ENCODE data around the gene MGAT5.

Gene MGAT5

DNA sequence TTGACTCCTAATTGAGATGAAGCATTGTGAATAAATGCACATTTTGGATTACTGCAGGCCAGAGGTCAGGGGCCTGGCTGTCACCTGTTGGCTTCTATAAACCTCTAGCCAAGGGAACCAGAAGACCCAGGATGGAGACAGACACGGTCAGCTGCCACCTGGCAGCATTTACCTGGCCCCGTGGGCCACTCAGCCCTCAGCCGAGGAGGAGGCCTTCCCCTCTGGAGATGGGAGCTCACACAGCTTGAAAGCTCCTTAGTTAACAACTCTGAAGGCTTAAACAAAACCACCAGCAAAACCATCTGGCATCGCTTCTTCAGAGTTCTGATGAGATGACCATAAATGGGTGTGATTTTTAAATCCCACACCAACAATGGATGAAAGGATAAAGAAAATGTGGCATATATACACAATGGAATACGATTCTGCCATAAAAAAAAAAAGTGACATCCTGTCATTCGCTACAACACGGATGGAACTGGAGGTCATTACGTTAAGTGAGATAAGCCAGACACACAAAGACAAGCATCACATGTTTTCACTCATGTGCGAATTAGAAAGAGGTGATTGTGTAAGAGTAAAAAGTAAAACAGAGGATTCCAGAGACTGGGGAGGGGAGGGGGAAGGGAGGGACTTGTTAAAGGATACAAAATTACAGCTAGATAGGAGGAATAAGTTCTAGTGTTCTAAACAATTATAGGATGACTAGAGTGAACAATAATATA is 246.5 kb downstream of the MGAT5 start:
- no peak for TF ChIP-seq TAF1 (IDR thresholded peaks at IDR 0.05; ENCODE audit: low read depth)
- no peak for TF ChIP-seq TEAD4 (IDR thresholded peaks at IDR 0.05)
- TF ChIP-seq YY1 (IDR thresholded peaks at IDR 0.05; ENCODE audit: low read depth) = no peak
- no peak for TF ChIP-seq MAX (IDR thresholded peaks at IDR 0.05)
- TF ChIP-seq FOXM1 (IDR thresholded peaks at IDR 0.05; ENCODE audit: borderline replicate concordance, low read depth) = no peak
- TF ChIP-seq USF1 (IDR thresholded peaks at IDR 0.05) = no peak

DNA sequence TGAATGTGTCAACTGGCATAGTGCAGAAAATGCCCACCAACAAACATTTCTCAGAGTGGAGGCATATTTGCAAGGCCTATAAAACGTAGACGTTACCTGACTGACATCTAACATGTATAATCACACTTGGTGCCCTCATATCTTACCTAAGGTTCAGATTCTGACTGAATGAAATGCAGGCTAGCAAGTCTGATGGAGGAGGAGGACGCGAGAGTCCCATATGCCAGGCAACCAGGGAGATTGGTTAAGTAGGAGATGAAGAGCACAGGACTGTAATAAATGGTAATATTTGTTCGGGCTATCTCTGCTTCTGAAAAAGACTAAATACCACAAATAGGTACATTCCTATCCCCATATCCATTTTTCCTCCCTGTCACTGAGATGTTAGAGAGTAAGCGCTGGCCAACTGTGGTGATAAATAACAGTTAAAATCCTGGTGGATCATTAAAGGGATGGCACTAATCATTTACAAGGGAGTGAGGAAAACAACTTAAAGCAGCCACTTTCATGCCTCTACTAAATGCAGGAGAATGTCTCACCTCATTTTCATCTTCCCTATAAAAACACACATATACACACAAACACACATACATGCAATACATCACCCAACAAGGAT is 247.7 kb downstream of the MGAT5 start:
- TF ChIP-seq YY1 (IDR thresholded peaks at IDR 0.05; ENCODE audit: low read depth) = no peak
- no peak for TF ChIP-seq CEBPB (IDR thresholded peaks at IDR 0.05)
- TF ChIP-seq TAF1 (IDR thresholded peaks at IDR 0.05; ENCODE audit: low read depth) = no peak
- TF ChIP-seq NFIC (IDR thresholded peaks at IDR 0.05) = no peak
- TF ChIP-seq, protein P1, sequence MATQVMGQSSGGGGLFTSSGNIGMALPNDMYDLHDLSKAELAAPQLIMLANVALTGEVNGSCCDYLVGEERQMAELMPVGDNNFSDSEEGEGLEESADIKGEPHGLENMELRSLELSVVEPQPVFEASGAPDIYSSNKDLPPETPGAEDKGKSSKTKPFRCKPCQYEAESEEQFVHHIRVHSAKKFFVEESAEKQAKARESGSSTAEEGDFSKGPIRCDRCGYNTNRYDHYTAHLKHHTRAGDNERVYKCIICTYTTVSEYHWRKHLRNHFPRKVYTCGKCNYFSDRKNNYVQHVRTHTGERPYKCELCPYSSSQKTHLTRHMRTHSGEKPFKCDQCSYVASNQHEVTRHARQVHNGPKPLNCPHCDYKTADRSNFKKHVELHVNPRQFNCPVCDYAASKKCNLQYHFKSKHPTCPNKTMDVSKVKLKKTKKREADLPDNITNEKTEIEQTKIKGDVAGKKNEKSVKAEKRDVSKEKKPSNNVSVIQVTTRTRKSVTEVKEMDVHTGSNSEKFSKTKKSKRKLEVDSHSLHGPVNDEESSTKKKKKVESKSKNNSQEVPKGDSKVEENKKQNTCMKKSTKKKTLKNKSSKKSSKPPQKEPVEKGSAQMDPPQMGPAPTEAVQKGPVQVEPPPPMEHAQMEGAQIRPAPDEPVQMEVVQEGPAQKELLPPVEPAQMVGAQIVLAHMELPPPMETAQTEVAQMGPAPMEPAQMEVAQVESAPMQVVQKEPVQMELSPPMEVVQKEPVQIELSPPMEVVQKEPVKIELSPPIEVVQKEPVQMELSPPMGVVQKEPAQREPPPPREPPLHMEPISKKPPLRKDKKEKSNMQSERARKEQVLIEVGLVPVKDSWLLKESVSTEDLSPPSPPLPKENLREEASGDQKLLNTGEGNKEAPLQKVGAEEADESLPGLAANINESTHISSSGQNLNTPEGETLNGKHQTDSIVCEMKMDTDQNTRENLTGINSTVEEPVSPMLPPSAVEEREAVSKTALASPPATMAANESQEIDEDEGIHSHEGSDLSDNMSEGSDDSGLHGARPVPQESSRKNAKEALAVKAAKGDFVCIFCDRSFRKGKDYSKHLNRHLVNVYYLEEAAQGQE (IDR thresholded peaks at IDR 0.05; ENCODE audit: low read depth) = no peak
- TF ChIP-seq USF1 (IDR thresholded peaks at IDR 0.05) = no peak
- no peak for TF ChIP-seq EGR1 (IDR thresholded peaks at IDR 0.05)
- TF ChIP-seq EP300 (IDR thresholded peaks at IDR 0.05; ENCODE audit: borderline replicate concordance) = no peak
- TF ChIP-seq MAX (IDR thresholded peaks at IDR 0.05) = no peak
- TF ChIP-seq TCF12 (IDR thresholded peaks at IDR 0.05; ENCODE audit: low read depth) = no peak

GRCh38 chr2:134502104-134502503 is 248.2 kb downstream of the MGAT5 start:
- TF ChIP-seq TEAD4 (IDR thresholded peaks at IDR 0.05) (no peak), TCF12 (IDR thresholded peaks at IDR 0.05; ENCODE audit: low read depth) (no peak), MAX (IDR thresholded peaks at IDR 0.05) (no peak), ZBTB7A (IDR thresholded peaks at IDR 0.05; ENCODE audit: low read depth) (no peak), RAD21 (IDR thresholded peaks at IDR 0.05; ENCODE audit: low read depth) (no peak), CEBPB (IDR thresholded peaks at IDR 0.05) (no peak), USF1 (IDR thresholded peaks at IDR 0.05) (no peak)
